NCI-H446 treated with DMSO at 0.1 percent for 48 hours (cell line): Measurements from ENCODE around the gene C10orf62.
"Not testable (repeated sequence)": the region's sequence is repeated elsewhere in the genome, so short reads cannot be mapped to it uniquely, and the experiment has no call there.

Experiments used
- DNase-seq: peaks from one replicate; lab custom pipeline; 2025; lab: John Stamatoyannopoulos, UW

C10orf62 gene, protein sequence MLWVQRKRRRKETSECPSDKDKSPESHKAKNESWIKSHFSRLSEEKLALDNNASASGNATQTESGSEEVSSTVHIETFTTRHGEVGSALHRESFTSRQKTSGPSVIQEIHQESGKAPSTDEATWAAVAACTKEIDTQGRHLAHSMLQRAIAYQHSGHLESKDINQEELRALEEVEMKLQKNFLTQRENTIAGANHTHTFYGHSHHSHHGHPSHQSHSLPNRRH

DNA sequence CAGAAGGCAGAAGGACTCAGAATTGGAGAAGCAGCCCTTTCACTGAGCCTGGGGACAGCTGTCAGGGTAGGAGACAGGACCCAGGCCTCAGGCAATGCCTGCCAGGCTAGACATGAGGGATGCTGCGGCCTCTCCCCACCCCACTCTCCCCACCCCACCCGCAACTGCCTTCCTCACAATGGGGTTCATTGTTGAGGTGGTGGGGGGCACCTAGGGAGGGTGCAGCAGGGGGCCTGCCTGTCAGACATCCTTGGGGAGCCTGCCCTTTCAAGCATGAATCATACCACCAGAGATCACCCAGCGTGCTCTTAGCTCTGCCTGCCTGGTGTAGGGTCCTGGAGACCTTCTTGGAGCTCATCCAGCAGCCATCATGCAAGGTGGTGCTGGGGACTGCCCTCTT, at the start of gene C10orf62:
TSS of gene C10orf62 (plus strand) at position 243 of the 400 bp plus-strand sequence. CDS start 177 bp downstream, outside the sequence.
- no peak for DNase-seq

DNA sequence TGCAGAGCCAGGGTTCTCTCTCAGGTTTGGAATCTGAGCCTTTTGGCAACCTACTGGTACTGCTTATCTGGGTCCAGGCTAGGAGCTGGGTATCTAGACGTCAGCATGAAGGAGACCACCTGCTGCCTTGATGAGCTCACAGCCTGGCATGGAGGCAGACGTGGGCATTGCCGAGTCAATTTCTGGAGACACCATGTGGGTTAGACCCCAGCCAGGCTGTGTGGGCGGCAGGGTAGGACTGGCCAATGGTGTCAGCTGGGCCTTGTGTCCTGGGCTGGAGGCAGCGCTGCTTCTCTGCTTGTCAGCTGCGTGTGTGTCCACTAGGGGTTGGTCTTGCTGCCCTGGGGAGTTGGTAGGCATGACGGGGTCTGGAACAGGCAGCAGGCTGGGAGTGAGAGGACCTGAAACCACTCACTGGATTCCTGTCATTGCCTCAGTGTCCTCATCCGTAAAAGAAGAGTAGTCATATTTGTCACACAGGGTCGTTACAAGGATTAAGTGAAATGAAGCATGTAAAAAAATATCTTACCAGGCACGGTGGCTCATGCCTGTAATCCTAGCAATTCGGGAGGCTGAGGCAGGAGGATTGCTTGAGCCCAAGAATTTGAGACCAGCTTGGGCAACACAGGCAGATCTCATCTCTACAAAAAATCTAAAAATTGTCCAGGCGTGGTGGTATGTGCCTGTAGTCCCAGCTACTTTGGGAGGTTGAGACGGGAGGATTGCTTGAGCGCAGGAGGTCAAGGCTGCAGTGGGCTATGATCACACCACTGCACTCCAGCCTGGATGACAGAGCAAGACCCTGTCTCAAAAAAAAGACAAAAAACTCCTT, 48.6 kb upstream of the C10orf62 start:
- DNase-seq = no peak

DNA sequence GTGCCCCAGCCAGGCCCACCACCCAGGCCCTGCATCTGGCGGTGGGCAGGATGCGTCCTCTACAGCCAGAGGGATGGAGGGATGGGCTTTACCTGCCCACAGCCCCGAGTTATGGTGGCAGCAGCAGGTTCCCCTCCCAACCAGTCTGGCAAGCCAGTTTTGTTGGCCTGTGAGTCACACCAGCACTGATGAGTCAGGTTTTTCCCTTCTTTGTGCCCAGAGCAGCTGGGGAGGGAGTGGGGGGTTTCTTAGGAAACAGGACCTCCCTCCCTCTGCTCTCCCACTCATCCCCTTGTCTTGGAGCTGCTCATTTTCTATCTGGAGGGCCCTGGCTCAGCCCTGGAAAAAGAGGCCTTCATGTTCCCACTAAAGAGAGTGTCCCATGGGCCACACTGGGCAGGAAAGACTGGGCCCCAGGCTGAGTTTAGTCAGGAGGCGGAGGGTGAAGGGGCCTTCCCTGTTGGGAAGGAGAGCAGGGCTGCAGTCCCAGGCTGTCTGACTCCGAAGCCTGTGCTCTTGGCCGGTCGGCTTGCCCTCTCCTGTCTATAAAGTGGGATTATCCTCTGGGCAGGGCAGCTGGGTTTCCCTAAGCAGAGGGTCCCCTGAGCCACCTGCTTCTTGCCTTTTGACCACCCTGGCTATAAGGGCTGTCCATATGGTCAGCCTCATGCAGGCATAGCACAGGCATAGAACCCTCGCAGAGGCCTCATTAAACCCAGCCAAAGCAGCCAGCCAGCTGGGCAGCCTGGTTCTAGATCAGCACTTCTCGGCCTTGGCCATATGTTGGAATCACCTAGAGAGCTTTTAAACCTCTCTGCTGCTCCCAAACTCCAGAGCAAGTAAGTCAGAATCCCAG, 47.1 kb upstream of the C10orf62 start:
- peak; percentile 72 for DNase-seq

DNA sequence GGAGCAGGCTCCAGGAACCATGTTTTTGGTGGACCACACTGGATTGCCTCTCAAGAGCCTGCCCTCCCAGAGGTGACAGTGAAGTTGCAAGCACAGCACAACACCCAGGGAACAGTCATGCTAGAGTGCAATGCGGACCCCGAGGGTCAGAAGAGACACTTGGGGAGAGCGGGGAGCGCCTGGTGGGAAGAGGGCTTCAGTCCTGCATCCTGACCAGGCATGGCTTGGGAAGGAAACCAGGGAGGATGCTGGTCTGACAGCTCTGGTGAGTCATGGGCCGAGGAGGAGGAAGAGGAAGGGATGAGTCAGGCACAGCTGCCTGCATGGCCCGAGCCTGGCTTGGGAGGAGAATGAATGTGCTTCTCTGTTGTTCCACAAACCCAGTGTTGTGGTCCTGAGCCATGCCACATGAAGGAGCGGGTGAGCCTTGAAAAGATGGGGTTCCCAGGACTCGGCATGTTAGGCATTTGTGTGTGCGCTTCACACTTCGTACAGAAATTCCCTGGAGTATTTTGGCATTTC, 46.4 kb upstream of the C10orf62 start:
- no peak for DNase-seq

DNA sequence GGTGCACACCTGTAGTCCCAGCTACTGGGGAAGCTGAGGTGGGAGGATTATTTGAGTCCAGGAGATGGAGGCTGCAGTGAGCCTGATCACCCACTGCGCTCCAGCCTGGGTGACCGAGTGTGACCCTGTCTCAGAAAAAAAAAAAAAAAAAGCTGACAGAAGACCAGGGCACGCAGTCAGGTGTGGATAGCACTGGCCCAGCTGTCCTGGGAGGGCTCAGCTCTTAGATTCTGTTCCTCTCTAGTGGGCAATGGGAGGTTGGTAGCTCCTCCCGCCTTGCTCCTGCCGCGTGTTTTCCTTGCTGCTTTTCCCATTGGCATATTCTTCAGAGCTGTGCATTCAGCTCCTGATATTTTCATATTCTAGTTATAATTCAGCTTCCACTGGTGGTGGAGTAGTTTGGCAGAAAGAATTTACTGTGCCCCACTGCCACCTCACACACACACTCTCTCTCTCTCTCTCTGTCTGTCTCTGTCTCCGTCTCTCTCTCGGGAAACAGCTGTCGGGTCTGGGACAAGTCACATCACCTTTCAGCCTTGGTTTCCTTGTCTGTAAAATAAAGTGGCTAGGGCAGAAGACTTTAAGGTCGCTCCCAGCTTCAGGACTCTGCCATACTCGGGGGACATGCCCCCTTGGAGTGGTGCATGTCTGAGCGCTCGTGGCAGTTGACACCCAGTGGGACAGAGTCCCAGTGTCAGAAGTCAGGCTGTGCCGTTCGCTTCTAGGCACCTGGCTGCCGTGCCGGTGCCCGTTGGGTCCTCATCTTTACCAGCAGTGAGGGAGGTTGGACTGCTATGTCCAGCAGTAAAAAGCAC, 42.9 kb upstream of the C10orf62 start:
- DNase-seq = no peak

DNA sequence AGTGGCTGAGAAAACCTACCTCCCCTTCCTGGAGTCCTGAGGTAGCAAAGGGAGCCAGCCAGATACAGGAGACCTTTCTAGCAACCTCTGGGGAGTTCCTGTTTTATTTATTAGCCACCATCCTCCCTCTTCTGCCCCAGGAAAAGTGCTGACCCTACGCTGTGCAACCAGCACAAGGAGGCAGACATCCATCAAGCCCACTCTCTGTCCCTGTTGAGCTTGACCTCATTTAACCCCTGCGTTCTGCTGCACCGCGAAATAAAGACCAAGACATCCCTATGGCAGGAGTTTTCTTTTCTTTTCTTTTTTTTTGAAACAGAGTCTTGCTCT, 42.3 kb upstream of the C10orf62 start:
- DNase-seq = no peak

DNA sequence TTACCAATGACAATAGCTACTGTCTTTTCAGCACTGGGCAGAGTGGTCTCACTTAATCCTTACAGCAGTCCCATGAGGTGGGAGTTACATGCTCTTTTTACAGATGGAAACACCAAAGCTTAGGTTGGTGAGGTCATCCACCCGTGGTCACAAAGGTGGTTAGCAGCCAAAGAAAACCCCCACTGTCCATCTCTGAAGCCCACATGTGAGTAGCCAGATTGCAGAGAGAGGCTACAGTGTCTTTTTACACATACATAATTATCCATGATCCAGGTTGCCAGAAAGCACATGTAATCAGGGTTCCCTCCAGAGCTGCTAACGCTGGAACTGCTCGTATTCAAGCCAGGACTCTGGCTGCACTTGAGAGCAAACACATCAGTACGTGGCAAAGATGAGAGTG, 41.6 kb upstream of the C10orf62 start:
- no peak for DNase-seq

DNA sequence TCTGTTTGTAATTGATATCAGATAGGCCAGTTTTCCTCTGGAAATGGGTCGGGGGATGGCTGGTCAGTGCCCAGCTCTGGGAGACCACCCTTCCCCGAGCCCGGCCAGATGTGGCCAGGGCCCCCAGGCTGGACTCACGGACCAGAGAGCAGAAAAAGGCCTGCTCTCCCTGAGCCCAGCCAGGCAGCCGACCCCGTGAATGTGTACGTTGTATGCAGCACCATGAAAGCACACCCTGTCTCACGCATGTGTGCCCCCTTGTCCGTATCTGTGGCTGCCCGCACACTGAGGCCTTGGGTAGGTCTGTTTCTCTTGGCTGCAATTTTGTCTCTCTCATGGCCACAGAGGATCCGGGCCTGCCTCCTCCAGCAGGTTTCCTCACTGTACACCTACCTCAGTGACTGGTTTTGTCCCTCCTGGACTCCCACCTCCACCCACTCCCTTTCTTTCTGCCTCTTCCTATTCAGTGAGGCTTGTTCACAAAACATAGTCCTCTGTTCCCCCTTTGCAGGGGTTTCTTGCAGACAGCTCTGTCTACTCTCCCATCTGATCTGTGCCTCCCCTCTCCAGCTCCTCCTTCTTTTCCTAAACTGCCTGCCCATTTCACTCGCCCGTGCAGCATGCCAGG, 40.6 kb upstream of the C10orf62 start:
- no peak for DNase-seq

DNA sequence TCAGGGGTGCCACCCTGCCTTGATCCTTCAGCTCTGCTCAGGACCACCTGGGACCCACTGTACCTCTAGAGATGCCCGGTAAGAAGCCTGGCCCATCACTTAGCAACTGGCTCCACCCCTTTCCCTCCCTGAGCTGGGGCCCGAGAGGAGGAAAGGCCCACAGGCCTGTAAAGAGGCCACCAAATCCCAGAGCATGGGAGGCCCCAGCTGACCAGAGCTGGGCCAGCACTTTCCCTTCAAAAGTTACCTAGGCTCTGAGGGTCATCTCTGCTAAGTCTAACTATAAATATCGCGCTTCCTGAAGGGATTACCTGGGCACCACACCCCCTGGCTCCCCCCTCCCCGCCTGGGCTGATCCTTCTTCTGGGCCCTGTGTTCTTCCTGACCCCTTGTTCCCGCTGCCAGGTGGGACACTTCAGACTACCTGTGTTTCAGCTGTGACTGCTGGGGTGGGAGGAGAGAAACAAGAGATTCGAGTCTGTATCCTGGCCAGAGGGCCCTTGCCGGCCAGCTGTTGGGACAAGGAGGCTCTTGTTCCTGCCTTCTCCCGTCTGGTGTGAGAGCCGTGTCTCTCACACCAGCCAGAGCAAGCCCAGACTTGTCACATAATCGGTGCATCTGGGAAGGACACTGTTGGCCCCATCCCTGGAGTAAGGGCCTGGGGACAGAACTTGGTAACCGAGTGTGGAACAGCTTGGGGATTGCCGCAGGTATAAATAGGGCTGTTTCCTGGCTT, 39.8 kb upstream of the C10orf62 start:
- no peak for DNase-seq

DNA sequence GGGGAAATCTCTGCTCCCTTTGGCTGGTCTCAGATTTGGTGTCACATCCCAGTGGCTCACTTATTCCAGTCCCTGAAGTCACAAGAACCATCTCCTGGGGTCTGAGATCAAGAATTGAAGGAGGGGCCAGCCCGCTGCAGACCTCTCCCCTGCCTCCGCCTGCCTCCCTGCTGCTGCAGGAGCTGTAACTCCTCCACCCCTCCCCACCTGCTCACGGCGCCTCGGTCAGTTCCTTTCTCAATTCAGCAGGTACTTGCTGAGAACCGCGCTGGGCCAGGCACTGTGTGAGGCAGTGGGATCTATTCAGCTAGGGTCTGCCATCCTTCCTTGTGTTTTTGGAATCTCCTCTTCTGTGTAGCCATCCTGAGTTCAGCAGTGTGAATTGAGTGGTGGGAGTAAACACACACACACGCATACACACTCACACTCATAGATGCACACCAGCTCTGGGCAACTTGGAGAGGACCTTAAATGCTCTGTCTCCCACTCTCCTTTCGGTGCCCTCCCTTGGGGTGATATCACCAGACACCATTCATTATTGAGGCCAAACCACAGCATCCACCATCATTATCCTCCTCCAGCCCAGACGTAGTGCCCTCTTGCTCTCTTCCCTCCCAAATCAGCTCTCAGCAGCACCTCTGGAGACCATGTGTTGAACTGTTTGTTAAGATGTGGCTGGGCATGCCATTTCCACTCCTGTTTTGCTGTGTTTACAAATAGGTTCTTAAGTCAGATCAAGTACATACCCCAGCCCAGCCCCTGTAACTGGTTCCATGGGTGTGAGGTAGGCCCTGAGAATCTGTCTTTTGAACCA, 39.0 kb upstream of the C10orf62 start:
- no peak for DNase-seq

DNA sequence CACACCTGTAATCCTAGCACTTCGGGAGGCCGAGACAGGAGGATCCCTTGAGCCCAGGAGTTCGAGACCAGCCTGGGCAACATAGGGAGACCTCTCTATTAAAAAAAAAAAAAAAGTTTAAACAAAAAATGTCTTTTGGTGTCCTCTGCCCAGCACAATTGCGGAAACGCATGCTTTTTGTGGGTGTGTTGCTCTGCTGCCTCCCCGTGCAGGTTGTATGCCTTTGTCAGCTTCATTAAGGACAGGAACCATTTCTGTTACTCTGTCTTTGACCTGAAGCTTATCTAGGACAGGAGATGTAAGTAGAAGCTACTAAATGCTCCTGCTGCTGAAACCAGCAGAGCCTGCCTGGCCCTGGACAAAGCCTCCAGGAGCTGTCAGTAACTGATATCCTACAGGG, 38.2 kb upstream of the C10orf62 start:
- DNase-seq = no peak

DNA sequence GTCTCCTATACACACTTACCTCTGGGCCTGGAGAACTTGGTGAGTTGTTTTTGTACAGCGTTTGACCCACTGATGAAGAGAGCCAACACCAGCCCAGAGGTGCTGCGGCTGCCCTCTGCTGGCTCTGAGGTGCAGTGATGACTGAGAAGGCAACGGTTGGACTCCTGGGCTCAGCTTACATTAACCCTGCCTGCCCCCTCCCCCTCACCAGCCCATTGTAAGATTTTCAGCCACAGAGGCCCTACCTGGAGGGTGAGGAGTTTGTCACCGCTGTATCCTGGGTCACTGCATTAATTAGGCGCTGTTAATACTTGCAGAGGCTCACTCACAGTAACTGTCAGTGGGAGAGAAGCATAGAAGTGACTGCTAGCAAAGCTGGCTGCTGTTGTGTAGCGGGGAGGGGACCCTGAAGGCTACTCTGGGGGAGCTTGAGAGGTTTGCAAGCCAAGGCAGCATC, 35.9 kb upstream of the C10orf62 start:
- no peak for DNase-seq

DNA sequence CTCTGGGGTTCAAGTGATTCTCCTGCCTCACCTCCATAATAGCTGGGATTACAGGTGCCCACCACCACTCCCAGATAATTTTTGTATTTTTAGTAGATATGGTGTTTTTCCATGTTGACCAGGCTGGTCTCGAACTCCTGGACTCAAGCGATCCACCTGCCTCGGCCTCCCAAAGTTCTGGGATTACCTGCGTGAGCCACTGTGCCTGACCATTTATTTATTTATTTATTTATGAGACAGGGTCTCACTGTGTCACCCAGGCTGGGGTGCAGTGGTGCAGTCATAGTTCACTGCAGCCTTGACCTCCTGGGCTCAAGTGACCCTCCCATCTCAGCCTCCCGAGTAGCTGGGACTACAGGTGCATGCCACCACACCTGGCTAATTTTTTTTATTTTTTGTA, 35.2 kb upstream of the C10orf62 start:
- not testable (repeated sequence) for DNase-seq

DNA sequence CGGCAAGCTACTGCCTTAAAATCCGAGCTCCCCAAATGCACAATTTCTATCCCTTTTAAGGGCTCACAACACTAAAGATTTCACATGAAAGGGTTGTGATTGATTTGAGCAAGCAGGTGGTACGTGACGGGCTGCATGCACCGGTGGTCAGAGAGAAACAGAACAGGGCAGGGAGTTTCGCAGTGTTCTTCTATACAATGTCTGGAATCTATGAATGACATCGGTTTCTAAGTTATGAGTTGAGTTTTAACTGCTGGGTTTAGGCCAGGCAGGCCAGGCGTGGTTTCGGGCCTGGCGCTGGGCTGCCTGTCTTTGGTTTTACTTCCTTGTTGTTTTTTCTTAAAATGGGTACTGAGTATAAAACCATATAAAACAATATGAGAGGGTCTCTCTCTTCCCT, 34.0 kb upstream of the C10orf62 start:
- not testable (repeated sequence) for DNase-seq

DNA sequence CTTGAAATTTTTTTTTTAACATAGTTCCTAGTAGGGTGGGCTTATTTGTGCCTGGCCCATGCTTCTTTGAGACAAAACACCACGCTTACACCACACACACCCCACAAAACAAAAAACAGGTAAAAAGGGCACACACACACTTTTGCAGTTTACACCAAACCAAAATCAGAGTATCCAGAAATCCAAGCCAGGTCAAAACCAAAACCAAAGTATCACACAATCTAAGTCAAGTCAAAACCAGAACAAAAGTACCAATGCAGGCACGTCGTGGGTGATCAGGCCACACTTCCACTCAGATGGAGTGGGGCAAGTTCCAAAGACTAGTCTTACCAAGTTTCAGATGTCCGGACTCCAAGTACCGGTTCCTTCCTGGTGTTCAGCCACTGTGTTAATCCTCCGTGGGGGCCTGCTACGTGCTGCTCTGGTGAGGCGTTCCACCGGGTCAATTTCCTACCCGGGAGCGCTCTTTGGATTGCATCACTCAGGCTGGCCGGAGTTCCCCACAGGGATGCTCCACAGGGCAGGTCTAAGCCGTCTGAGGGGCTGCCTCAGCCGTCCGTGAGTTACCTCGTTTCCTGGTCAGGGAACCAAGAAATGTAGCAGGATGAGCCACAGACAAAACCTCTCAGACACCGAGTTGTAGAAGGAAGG, 28.7 kb upstream of the C10orf62 start:
- not testable (repeated sequence) for DNase-seq

DNA sequence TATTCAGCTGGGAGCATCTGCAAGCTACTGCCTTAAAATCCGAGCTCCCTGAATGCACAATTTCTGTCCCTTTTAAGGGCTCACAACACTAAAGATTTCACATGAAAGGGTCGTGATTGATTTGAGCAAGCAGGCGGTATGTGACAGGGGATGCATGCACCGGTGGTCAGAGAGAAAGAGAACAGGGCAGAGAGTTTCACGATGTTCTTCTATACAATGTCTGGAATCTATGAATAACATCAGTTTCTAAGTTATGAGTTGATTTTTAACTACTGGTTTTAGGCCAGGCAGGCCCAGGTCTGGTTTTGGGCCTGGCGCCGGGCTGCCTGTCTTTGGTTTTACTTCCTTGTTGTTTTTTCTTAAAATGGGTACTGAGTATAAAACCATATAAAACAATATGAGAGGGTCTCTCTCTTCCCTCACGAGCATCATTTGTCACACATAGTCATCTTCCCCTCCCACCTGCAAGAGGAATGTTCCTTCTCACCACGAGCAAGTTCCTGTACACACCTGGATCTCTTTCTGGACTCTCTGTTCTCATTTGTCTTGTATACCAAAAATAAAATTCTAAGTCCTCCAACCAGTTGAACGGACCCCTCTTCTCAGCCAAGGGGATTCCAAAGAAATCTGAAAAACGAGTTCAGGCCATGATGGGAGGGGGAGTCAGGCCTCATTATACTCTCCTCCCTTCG, 28.0 kb upstream of the C10orf62 start:
- not testable (repeated sequence) for DNase-seq

DNA sequence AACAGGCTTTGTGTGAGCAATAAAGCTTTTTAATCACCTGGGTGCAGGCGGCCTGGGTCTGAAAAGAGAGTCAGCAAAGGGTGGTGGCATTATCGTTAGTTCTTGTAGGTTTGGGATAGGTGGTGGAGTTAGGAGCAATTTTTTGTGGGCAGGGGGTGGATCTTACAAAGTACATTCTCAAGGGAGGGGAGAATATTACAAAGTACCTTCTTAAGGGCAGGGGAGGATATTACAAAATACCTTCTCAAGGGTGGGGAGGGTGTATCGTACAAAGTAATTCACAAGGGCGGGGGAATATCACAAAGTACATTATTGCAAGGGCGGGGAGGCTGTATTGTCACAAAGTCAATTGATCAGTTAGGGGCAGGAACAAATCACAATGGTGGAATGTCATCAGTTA, 27.2 kb upstream of the C10orf62 start:
- not testable (repeated sequence) for DNase-seq

DNA sequence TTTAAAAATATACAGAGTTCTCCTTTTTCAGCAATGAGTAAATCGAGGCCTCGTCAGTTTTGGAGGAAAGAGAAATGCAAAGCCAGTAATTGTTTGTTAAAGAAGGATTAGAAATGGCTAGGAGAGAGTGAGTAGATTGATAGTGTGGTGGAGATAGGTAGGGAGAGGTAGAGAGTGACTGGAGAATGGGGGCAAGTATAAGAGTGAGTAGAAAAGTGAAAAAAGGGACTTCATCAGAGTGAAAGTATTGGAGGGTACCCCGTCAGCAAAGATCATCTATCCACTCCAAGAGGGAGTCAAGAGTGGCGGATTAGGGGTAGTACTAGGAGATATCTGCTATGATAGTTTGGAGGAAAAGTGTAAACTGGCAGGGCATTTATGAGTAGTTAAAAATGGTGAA, 26.2 kb upstream of the C10orf62 start:
- DNase-seq = no peak
